HG03097 (cell line): ENCODE data around the gene SYCN.

ENCODE experiments used
- ATAC-seq: cut with Tn5 transposase; IDR thresholded peaks from one replicate; pipeline ENCODE4 v1.9.1; 2021; ENCODE audit not compliant: unreplicated experiment, low FRiP score

The SYCN gene

DNA sequence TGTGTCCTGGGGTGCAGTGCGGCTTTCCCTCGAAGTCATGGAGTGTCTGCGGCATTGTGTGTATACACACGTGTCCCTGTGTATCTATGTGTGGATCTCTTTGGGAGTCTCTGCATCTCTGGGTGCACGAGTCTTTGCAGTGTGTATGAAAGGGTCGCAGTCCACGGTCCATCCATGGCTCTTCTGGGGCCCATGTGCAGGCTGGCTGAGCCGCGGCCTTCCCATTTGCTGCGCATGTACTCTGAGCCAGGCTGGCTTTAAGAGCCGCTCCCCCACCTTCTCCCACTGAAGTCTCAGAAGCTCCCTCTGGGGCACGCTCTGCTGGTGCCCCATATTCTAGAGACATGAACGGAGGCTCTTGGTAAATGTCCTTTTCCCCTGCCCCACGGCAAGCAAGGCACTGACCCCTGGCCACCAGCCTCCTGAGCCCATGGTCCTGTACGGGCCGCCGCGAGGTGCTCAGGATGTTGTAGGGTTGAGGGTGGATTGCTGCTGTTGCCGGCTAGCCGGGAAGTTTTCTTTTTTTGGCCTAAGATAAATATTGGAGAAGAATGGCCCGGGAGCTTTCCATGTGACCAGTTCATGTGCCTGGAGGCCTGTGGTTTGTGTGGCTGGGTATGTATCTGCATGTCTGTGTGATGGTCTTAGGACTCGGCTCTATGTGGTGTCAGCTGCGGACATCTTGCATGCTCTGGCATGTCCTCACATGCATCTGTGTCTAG is 46.6 kb downstream of the SYCN start:
- no peak for ATAC-seq

DNA sequence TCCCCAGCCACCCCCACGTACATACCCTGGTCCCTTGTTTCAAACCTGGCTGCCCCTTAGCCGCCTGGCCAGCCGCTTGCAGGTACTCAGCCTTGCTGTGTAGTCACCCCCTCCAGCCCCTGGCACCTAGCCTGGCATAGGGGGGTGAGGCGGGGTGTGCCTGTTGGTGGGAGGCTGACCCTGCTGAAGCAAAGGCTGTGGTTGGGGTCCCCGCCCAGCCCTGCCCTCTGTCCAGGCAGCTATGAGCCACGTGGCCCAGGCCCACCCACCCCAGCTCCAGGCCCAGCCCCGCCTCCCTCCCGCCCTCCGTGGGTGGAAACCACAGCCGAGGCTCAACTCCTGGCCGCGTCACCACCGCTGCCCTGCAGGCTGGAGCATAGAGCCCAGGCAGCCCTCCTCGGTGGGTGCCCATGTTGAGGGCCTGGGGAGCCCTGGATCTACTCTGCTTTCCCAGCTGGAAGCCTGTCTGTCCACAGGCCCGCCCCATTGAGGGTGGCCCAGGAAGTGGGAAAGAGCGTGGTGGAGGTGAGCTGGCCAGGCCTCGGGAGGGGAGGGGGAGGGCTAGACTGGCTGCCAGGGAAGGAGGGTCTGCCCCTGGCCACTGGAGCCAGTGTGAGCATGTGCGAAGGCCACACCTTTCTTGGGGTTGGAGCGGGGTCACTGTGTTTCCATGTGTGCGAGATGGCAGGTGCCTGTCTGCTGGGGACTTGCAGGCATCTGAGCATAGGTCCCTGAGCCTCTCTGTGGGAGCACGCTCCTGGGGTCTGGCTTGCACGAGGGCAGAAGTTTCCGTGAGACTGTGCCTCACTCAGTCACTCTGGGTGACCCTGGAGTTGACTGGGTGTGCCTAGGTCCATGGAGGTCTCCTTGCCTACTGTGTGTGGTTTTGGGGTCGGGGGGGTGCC is 47.5 kb downstream of the SYCN start:
- ATAC-seq, result no peak

DNA sequence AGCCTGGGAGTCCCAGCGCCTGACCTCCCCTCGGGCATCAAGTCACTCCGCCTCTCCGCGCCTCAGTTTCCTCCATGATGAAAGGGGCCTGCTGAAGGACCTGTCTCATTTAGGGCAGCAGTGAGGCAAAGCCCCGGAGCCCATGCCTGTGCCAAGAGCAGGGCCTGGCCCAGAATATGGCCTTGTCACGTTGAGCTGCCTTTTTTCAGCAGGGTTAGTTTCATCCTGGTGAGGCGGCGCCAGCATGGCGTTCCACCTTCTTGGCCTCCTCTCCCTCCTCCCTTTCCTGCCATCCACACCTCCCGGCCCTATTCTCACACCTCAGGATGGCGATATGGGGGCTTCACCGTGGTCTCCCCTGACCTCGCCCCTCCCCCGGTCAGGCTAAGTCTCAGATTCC is 48.3 kb downstream of the SYCN start:
- no peak for ATAC-seq

DNA sequence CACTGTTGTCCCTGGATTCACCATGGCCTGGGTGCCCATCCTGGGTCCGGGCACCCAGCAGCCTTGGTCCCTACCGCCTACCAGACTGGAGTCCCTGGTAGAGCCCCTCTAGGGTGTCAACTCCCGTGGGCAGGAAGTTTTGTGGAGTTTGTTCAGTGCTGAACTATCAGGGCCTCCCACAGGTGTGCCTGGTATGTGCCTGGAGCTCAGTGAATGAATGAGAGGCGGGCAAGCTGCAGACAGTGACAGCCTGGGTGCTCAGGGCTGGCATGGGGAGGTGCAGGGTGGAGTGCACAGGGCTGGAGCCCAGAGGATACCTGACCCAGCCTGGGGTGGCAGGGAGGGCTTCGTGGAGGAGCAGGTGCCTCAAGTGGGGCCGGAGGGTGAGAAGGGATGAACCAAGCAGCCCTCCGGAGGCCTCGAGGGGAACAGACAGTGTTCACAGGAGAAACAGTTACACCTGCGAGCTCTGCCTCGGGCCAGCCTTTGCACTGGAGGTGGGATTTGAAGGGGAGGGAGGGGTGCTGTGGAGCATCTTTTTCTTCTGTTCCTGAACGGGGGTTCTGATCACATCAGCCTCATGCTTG is 48.9 kb downstream of the SYCN start:
- ATAC-seq, result no peak

DNA sequence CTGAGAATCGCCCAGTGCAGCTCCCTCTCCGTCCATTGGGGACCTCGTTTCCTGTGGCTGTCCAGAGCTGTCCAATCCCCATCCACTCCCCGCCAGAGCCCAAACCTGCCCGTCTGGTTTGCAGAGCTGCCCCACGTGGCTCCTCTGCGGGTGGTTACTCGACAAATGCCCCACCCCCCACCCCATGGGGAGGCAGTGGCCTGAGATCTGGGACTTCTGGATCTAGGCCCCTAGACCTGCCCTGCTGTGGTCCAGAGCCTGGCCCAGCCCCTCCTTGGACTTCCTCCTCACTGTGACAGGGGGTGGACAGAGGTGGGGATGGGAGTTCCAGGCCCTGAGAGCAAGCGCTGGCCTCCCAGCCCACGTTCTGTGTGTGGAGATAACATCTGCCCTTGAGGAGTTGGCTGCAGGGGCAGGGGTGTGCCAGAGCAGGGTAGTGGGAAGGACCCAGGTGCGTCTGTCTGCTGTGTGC is 49.4 kb downstream of the SYCN start:
- ATAC-seq, result no peak

DNA sequence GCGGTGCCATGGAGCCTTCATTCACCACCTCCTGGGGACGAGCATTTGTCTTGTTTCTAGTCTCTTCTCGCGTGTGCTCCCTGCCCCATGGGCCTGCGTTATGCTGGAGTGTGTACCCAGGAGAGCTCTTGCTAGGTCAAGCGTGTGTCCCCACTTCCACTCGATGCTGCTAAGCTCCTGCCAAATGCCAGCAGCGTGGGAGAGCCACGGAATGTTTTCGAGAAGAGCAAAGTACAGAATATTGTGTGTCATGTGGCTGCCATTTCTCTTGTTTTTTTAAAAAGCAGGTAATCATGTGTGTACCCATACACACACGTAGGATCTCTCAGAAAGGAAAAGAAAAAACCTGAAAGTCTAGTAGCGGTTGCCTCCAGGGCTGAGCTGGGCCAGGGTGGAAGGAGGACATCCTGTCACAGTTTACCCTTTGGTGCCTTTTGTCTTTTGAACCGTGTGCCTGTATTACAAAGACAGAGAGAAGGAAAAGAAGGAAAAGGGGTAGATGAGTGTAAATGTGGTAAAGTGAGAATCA is 49.9 kb downstream of the SYCN start:
- no peak for ATAC-seq
